KMS-11 (cell line): ENCODE data around the gene HNRNPF.

Source experiments
- H2AFZ ChIP-seq: fragments of 200-600 bp; sonication (generic); 2 replicates; pipeline ENCODE4 v1.6.1; 2016; ENCODE audit warnings: antibody characterized with exemption, mixed run types, low read depth
- H3K27ac ChIP-seq: fragments of 200-600 bp; sonication (generic); 2 replicates; pipeline ENCODE4 v1.6.1; 2016; ENCODE audit warnings: mild to moderate bottlenecking, mixed run types
- H3K27me3 ChIP-seq: fragments of 200-600 bp; sonication (generic); 2 replicates; pipeline ENCODE4 v1.6.1; 2017; ENCODE audit warnings: mild to moderate bottlenecking, low read depth, mixed run types, moderate library complexity; ENCODE audit not compliant: insufficient read depth
- H3K36me3 ChIP-seq: fragments of 200-600 bp; sonication (generic); 2 replicates; pipeline ENCODE4 v1.6.1; 2017; ENCODE audit warnings: mild to moderate bottlenecking, mixed run types; ENCODE audit not compliant: insufficient read depth
- H3K4me1 ChIP-seq: fragments of 200-600 bp; sonication (generic); 2 replicates; pipeline ENCODE4 v1.6.1; 2016; ENCODE audit warnings: mild to moderate bottlenecking, low read depth, mixed run types; ENCODE audit not compliant: poor library complexity, severe bottlenecking
- H3K4me2 ChIP-seq: fragments of 200-600 bp; sonication (generic); 2 replicates; pipeline ENCODE4 v1.7.0; 2016; ENCODE audit warnings: mild to moderate bottlenecking, mixed run types
- H3K4me3 ChIP-seq: fragments of 200-600 bp; sonication (generic); IDR thresholded peaks from 2 replicates; pipeline ENCODE4 v1.6.1; 2017; ENCODE audit warnings: low read depth, low read length, mixed read lengths; ENCODE audit not compliant: insufficient read depth
- H3K79me2 ChIP-seq: fragments of 200-600 bp; sonication (generic); 2 replicates; pipeline ENCODE4 v1.6.1; 2016; ENCODE audit warnings: low read depth, mixed run types; ENCODE audit not compliant: insufficient read depth
- H3K9ac ChIP-seq: fragments of 200-600 bp; sonication (generic); 2 replicates; pipeline ENCODE4 v1.6.1; 2016; ENCODE audit warnings: mild to moderate bottlenecking, mixed run types
- H4K20me1 ChIP-seq: fragments of 200-600 bp; sonication (generic); 2 replicates; pipeline ENCODE4 v1.6.1; 2016; ENCODE audit warnings: mild to moderate bottlenecking, mixed run types; ENCODE audit not compliant: insufficient read depth
- TF ChIP-seq, protein P1 (sequence below): fragments of 200-600 bp; sonication (generic); conservative IDR thresholded peaks from 2 replicates; pipeline ENCODE4 v1.6.1; 2017; ENCODE audit warnings: low read depth, mild to moderate bottlenecking, antibody characterized with exemption, low read length, moderate library complexity, mixed read lengths

Gene HNRNPF

DNA sequence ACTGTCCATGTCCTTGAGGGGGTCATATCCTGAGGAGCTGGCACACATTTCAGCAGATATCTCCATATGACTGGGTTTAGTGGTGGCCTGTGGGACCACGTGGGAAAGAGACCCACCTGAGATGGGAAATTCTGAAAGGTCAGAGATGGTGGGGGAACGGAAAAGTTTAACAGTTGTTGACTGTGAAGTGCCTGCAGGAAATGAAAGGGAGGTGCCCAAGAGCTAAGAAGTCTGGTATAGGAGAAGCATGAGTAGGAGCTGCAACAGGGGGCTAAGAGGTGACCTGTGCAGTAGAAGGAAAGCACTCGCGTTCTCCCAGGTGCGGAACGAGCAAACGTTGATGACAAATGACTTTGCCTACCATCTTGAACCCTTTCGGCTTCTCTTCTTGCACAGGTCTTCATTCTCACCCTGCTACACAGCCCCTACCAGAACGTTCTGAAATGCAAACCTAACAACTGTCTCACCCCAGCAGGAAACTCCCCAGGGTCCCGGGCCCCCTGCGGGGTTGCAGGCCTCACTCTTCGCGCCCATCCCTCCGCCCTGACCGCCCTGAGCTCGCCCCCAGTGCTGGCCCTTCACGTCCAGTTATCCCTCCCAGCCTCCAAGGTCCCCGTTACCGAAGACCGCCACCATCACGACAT, 47.3 kb downstream of the HNRNPF start:
- H2AFZ ChIP-seq, result peak overlapping the region; percentile 57
- H3K4me3 ChIP-seq, result no peak overlapping the region
- H4K20me1 ChIP-seq, result no peaks in the 10 kb centered on the region
- TF ChIP-seq, protein P1, sequence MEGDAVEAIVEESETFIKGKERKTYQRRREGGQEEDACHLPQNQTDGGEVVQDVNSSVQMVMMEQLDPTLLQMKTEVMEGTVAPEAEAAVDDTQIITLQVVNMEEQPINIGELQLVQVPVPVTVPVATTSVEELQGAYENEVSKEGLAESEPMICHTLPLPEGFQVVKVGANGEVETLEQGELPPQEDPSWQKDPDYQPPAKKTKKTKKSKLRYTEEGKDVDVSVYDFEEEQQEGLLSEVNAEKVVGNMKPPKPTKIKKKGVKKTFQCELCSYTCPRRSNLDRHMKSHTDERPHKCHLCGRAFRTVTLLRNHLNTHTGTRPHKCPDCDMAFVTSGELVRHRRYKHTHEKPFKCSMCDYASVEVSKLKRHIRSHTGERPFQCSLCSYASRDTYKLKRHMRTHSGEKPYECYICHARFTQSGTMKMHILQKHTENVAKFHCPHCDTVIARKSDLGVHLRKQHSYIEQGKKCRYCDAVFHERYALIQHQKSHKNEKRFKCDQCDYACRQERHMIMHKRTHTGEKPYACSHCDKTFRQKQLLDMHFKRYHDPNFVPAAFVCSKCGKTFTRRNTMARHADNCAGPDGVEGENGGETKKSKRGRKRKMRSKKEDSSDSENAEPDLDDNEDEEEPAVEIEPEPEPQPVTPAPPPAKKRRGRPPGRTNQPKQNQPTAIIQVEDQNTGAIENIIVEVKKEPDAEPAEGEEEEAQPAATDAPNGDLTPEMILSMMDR, result no peak
- H3K4me2 ChIP-seq, result no peak overlapping the region
- H3K27me3 ChIP-seq, result no peaks in the 10 kb centered on the region
- no peak overlapping the region; the same call in 1 of the 2 replicates for H3K9ac ChIP-seq
- H3K4me1 ChIP-seq, result no peaks in the 10 kb centered on the region
- H3K79me2 ChIP-seq, result no peaks in the 10 kb centered on the region
- no peaks in the 10 kb centered on the region for H3K36me3 ChIP-seq
- H3K27ac ChIP-seq, result peak overlapping the region; percentile 22; the same call in 1 of the 2 replicates

DNA sequence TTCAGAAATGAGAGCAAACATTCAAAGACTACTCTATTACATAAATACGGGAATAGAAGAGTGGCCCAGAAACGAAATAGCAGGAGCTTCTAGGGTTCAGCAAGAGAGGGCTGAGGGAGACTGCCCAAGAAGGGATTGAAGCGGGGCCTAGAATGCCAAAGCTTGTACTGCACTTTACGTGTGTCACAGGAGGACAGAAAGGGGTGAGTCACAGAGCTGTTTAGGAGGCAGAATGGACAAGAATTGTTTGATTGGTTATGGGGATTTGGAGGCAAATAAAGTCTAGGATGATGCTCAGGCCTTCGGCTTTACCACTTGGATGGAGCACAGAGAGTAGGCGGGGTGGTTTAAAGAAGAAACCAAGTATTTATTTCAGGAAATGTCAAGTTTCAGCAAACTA, 48.9 kb downstream of the HNRNPF start:
- H3K4me2 ChIP-seq, result no peak overlapping the region
- H3K79me2 ChIP-seq, result no peaks in the 10 kb centered on the region
- H3K4me3 ChIP-seq, result no peak overlapping the region
- H2AFZ ChIP-seq, result no peak overlapping the region
- no peaks in the 10 kb centered on the region for H3K27me3 ChIP-seq
- H3K4me1 ChIP-seq, result no peaks in the 10 kb centered on the region
- H4K20me1 ChIP-seq, result no peaks in the 10 kb centered on the region
- H3K27ac ChIP-seq, result no peak overlapping the region
- no peak overlapping the region for H3K9ac ChIP-seq
- TF ChIP-seq, protein P1, result no peak
- H3K36me3 ChIP-seq, result no peaks in the 10 kb centered on the region

DNA sequence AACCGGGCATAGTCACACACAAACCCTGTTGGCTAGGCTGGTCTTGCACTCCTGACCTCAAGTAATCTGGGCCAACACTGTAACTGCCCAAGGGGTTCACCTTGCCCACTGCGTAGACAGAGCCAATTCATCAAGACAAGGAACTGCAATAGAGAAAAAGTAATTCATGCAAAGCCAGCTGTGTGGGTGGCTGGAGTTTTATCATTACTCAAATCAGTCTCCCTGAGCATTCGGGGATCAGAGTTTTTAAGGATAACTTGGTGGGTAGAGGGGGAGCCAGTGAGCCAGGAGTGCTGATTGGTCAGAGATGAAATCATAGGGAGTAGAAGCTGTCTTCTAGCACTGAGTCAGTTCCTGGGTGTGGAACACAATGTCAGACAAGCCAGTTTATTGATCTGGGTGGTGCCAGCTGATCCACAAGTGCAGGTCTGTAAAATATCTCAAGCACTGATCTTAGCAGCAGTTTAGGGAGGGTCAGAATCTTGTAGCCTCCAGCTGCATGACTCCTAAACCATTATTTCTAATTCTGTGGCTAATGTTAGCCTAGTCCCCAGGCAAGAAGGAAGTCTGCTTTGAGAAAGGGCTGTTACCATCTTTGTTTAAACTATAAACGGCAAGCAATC, 53.1 kb downstream of the HNRNPF start:
- Histone ChIP-seq H4K20me1 (no peaks in the 10 kb centered on the region), H3K36me3 (no peaks in the 10 kb centered on the region), H3K4me3 (no peak overlapping the region), H3K79me2 (no peaks in the 10 kb centered on the region), H3K4me1 (no peaks in the 10 kb centered on the region), H3K27ac (no peak overlapping the region), H3K9ac (no peak overlapping the region), H3K27me3 (no peaks in the 10 kb centered on the region), H2AFZ (no peak overlapping the region), H3K4me2 (no peak overlapping the region)
- TF ChIP-seq, protein P1, result no peak

DNA sequence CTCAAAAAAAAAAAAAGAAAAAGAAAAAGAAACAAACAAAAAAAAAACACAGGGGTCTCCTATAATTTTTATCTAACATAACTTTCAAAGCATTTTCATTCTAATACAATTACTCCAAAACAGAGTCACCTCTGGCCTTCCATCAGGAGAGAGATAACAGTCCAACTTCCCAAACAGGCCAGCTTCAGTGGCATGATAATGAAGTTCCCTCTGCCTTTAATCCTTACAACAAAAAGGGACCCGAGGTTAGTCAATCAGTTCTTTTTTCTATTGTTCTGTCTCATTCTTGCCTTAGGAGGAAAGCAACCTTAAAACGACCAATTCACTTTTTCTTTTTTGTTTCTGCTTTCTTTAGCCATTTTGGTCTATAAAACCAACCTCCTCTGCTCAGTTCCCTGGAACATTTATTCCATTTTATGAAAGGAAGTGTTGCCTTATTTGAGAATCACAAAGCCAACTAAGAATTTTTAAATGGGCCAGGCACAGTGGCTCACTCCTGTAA, 54.1 kb downstream of the HNRNPF start:
- TF ChIP-seq, protein P1, result no peak
- Histone ChIP-seq H3K4me3 (no peak overlapping the region), H2AFZ (no peak overlapping the region), H3K4me2 (no peak overlapping the region), H3K4me1 (no peaks in the 10 kb centered on the region), H3K27ac (no peak overlapping the region), H3K27me3 (no peaks in the 10 kb centered on the region), H3K9ac (no peak overlapping the region), H3K36me3 (no peaks in the 10 kb centered on the region), H3K79me2 (no peaks in the 10 kb centered on the region), H4K20me1 (no peaks in the 10 kb centered on the region)
